HCT116 (cell line): Measurements from ENCODE around the gene CORO2A.

Experiments used
- POLR2A ChIP-seq: IDR thresholded peaks from 2 replicates; pipeline ENCODE4 v1.7.0; 2011; ENCODE audit warnings: borderline replicate concordance; ENCODE audit not compliant: insufficient read depth, insufficient read length; ENCODE audit errors: extremely low read depth
- YY1 ChIP-seq: IDR thresholded peaks from 2 replicates; pipeline ENCODE4 v1.6.1; 2011; ENCODE audit warnings: low read length, low read depth, moderate library complexity, mild to moderate bottlenecking; ENCODE audit not compliant: insufficient replicate concordance; ENCODE audit errors: extremely low read depth
- TF ChIP-seq, protein P1 (sequence below): IDR thresholded peaks from 2 replicates; pipeline ENCODE4 v1.6.1; 2012; ENCODE audit warnings: low read depth

DNA sequence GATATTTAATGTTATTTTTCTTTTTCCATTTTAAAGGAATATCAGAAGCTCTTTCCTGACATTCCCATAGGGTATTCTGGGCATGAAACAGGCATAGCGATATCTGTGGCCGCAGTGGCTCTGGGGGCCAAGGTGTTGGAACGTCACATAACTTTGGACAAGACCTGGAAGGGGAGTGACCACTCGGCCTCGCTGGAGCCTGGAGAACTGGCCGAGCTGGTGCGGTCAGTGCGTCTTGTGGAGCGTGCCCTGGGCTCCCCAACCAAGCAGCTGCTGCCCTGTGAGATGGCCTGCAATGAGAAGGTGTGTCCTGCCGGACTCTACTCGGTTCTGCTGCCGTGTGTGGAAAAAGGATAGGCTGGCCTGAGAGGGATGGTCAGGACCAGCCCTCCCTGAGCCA lies 111.7 kb downstream of the CORO2A start:
- TF ChIP-seq POLR2A (no peak), YY1 (no peak)
- TF ChIP-seq, protein P1, sequence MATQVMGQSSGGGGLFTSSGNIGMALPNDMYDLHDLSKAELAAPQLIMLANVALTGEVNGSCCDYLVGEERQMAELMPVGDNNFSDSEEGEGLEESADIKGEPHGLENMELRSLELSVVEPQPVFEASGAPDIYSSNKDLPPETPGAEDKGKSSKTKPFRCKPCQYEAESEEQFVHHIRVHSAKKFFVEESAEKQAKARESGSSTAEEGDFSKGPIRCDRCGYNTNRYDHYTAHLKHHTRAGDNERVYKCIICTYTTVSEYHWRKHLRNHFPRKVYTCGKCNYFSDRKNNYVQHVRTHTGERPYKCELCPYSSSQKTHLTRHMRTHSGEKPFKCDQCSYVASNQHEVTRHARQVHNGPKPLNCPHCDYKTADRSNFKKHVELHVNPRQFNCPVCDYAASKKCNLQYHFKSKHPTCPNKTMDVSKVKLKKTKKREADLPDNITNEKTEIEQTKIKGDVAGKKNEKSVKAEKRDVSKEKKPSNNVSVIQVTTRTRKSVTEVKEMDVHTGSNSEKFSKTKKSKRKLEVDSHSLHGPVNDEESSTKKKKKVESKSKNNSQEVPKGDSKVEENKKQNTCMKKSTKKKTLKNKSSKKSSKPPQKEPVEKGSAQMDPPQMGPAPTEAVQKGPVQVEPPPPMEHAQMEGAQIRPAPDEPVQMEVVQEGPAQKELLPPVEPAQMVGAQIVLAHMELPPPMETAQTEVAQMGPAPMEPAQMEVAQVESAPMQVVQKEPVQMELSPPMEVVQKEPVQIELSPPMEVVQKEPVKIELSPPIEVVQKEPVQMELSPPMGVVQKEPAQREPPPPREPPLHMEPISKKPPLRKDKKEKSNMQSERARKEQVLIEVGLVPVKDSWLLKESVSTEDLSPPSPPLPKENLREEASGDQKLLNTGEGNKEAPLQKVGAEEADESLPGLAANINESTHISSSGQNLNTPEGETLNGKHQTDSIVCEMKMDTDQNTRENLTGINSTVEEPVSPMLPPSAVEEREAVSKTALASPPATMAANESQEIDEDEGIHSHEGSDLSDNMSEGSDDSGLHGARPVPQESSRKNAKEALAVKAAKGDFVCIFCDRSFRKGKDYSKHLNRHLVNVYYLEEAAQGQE = no peak
